Transverse colon (tissue), 4 donors: ENCODE data around the gene SEPTIN7.

Experiments
- CTCF ChIP-seq, 5 experiments: fragments of 200-600 bp in 3 of 5; fragments of 450-650 bp in 2 of 5; sonication (generic) in 3 of 5; IDR thresholded peaks; 1 replicate in 2 of 5; 2 replicates in 3 of 5; pipeline ENCODE4 v1.5.1; 2016 to 2017; ENCODE audit warnings: antibody characterized with exemption in 5 of 5, inconsistent platforms in 3 of 5, mild to moderate bottlenecking in 2 of 5, moderate library complexity in 1 of 5
- EP300 ChIP-seq: sonication (generic); formaldehyde crosslinking; IDR thresholded peaks from one replicate; pipeline ENCODE4 v1.6.1; 2017; ENCODE audit warnings: antibody characterized with exemption, low read depth
- POLR2A ChIP-seq: fragments of 450-650 bp; IDR thresholded peaks from one replicate; pipeline ENCODE4 v1.6.1; 2016; ENCODE audit warnings: antibody characterized with exemption, mild to moderate bottlenecking, moderate library complexity
- POLR2AphosphoS5 ChIP-seq, 3 donors: sonication (generic); formaldehyde crosslinking; IDR thresholded peaks; one replicate each; pipeline ENCODE4 v1.6.1; 2016; ENCODE audit warnings: antibody characterized with exemption in 3 of 3

DNA sequence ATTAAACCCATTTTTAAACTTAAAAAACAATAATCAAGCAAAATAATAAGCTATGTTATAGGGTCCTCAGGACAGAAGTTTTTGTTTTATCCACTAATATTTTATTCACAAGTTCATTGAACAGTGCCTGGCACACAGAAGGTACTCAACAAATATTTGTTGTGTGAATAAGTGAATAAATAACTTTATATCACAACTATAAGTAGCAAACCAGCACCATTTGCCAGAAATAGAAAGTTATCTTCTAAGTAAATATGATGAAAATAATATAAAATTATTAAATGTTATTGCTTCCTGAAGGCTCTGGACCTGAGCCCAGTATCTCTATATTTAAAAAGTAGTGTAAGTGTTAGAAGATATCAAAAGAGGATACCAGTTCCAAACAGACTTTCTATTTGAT lies 29.1 kb upstream of the SEPTIN7 start:
- TF ChIP-seq EP300 (no peak), CTCF (IDR thresholded peaks at IDR 0.05) (no peak), POLR2A (no peak), POLR2AphosphoS5 (IDR thresholded peaks at IDR 0.05) (no peak)
